Measurements from ENCODE around the gene MPND. TPM values are rescaled to one million over a fixed set of nuclear protein-coding genes. Genes with fewer than 3 reads are reported as not detected.

The MPND gene
- total and polyA plus RNA-seq, 12 donors, result 4.5 to 52.3 (median 16.1) TPM

- Histone ChIP-seq H3K27me3 (no peaks in the 10 kb centered on the region), H3K36me3 (replicated peaks in 1 of 2) (peaks cover 0 to 7% of the 10 kb centered on the region in 2 donors), H3K9me3 (replicated peaks in 1 of 3) (no peaks in the 10 kb centered on the region), H3K27ac (peak overlapping the region; percentile 55 to 95 (median 84)), H3K4me1 (replicated peaks in 1 of 2) (peaks cover 92 to 99% of the 10 kb centered on the region in 2 donors), H3K4me3 (peak overlapping the region in 1 of 4 donors; percentile 12)
- WGBS, 4 donors, result 14 to 48% (median 27%) methylated on average over 4 to 12 of the region's 12 CpGs
- TF ChIP-seq POLR2A (IDR thresholded peaks at IDR 0.05) (no peak), CTCF (IDR thresholded peaks at IDR 0.05) (no peak)
- DNase-seq, result peak; percentile 54 to 83 (median 73)
- intact Hi-C loops (cut with DNase I), result loop anchor here in 1 of 2 donors (10.0 kb wide), 1 partner anchor 45 kb away; the partner anchor contains the start of gene MPND
Measured at GRCh38 chr19:4390017-4390566, 46.7 kb downstream of the MPND start.

- Histone ChIP-seq H3K27ac (peak overlapping the region; percentile 62 to 95 (median 84)), H3K27me3 (no peaks in the 10 kb centered on the region), H3K4me1 (replicated peaks in 1 of 2) (peaks cover 86 to 98% of the 10 kb centered on the region in 2 donors), H3K9me3 (replicated peaks in 1 of 3) (no peaks in the 10 kb centered on the region), H3K36me3 (replicated peaks in 1 of 2) (peaks cover 0 to 14% of the 10 kb centered on the region in 2 donors), H3K4me3 (peak overlapping the region in 1 of 4 donors; percentile 12)
- DNase-seq, result peak in 4 of 7 donors; percentile 24 to 47 (median 38)
- TF ChIP-seq CTCF (IDR thresholded peaks at IDR 0.05) (no peak), POLR2A (IDR thresholded peaks at IDR 0.05) (no peak)
- intact Hi-C loops (cut with DNase I), result loop anchor here in 1 of 2 donors (10.0 kb wide), 1 partner anchor 46 kb away; the partner anchor contains the start of gene MPND
- WGBS, 4 donors, result 31 to 42% (median 38%) methylated on average over 13 to 21 of the region's 21 CpGs
Measured at GRCh38 chr19:4390567-4391305, 47.4 kb downstream of the MPND start.

GRCh38 chr19:4391306-4391693 is 47.9 kb downstream of the MPND start:
- intact Hi-C loops (cut with DNase I), result loop anchor here in 1 of 2 donors (10.0 kb wide), 1 partner anchor 46 kb away; the partner anchor contains the start of gene MPND
- Histone ChIP-seq H3K36me3 (replicated peaks in 1 of 2) (peaks cover 0 to 18% of the 10 kb centered on the region in 2 donors), H3K27me3 (no peaks in the 10 kb centered on the region), H3K4me3 (peak overlapping the region in 1 of 4 donors; percentile 12), H3K9me3 (replicated peaks in 1 of 3) (no peaks in the 10 kb centered on the region), H3K27ac (peak overlapping the region; percentile 62 to 95 (median 84)), H3K4me1 (replicated peaks in 1 of 2) (peaks cover 80 to 98% of the 10 kb centered on the region in 2 donors)
- DNase-seq, result peak in 3 of 7 donors; percentile 55 to 60 (median 56)
- TF ChIP-seq CTCF (IDR thresholded peaks at IDR 0.05) (no peak), POLR2A (IDR thresholded peaks at IDR 0.05) (peak in 1 of 2 donors; percentile 2)
- WGBS, 4 donors, result 34 to 73% (median 41%) methylated on average over 2 to 9 of the region's 9 CpGs
